ENCODE results near the gene CASKIN2.

The CASKIN2 gene

DNA sequence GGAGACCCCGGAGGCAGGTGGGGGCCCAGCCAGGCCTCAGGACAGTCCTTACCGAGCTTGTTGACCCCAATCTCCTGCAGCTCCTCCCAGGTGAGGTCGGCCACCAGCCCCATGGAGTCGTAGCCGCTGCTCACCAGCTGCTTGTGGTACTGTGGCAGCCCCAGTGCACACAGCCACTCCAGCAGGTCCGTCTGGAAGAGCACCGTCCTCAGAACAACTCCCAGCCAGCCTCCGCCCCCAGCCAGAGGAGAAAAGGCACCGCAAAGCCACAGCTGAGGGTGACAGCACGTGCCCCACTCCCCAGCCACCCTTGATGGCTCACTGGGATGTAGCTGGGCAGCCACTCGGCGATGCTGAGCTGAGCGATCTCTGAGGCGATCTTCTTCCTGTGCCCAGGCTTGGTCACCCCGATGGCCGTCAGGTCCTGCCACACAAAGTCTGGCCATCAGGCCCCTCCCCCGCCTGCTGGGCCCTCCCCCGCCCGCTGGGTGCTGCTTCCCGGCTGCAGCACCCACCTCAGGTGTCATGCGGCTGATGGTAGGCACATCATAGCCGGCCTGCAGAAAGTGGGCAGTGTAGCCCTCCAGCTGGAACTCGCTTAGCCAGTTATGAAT lies 11.9 kb downstream of the CASKIN2 start:
- DNase-seq: no peak

GRCh38 chr17:75502721-75503329 lies 12.5 kb downstream of the CASKIN2 start:
- DNase-seq: no peak

DNA sequence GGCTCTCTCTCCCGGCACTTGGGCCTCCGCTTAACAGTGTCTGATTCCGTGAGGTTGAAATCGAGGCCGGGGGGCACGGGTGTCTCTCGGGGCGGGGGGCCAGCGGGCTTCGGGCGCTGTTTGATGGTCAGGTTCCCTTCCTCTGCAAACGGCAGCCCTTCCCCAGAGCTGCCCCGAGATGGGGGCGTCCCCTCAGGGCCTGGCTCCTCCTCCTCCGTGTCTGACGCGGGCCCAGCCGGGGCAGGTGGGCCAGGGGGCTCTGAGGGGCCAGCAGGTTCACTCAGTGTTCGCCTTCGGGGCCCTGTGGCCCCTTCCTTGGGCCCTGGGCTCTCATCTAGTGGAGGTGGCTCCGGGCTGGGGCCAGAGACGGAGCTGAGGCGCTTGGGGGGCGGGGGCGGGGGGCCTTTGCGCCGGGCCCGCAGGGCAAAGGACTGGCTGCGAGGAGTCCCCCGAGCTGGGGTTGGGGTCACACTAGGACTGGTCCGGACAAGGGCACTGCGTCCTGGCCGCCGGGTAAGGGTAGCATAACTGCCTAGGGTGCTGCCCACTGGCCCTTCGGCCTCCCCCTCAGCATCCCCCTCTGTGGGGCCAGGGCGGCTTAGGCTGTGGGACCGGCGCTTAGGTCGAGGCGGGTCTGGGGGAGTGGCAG lies 13.1 kb downstream of the CASKIN2 start:
- DNase-seq: no peak

DNA sequence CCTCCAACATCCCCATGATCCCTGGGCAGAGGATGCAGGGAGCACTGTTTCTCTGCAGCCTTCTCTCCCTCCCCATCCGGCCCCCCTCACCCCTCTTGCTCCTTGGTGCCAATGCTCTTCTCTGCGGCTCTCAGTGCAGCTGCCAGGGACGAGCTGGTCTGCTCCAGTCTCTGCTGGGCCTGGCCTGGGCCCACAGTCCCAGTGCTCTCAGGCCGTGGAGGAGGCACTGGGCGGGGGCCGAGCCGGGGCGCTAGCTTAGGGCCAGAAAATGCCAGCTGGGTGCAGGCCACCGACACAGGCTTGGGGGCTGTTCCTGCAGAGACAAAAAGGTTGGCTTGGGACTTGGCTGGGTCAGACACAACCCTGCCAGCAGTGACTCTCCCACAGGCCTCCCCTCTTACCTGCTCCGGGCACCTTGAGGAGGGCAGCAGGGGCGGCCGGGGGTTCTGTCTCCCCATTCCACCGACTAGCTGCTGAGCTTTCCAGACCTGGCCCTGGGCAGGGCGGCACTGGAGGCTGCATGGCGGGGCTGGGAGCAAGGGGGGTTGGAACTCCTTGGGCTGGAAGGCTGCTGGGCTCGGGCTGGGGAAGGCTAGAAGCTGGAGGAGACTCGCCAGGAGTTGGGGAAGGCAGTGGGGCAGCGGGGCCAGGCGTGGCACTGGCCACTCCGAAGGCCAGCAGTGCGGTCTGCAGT lies 13.8 kb downstream of the CASKIN2 start:
- no peak for DNase-seq

DNA sequence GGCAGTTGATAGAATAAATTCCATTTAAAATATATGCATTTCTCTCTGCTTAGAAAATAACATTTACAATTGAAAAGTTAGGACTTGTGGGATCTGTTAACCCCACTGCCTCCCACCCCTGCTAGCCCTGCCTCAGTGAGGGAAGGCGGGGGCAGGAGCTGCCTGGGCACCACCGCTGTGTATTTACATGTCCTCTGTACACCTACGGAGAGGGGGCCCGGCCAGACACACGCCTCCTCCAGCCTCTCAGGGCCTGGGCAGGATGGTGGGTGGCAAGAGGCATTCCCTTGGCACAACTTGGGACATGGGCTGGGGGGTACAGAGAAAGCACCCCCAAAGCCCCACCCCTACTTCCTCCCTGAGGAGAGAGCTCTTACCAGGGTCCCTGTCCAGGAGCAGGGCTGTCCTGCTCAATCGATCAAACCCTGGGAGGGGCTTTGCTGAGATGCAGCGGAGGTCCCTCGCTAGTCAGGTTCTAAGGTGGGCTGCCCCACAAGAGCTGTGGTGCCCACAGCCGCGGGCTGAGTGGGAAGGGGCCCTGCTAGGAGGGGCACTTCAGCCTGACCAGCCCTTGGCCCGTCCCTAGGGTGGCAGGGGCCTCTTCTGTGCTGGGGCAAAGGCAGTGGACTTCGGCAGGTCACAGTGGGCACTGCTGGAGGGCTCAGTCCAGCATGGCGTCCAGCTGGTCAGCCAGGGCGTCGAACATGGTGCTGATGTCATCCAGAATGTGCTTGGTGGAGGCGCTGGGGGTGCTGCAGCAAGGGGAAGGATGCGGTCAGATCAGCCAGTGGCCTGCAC lies 14.7 kb downstream of the CASKIN2 start:
- no peak for DNase-seq

GRCh38 chr17:75499313-75500022 lies 15.9 kb downstream of the CASKIN2 start:
- DNase-seq: no peak

DNA sequence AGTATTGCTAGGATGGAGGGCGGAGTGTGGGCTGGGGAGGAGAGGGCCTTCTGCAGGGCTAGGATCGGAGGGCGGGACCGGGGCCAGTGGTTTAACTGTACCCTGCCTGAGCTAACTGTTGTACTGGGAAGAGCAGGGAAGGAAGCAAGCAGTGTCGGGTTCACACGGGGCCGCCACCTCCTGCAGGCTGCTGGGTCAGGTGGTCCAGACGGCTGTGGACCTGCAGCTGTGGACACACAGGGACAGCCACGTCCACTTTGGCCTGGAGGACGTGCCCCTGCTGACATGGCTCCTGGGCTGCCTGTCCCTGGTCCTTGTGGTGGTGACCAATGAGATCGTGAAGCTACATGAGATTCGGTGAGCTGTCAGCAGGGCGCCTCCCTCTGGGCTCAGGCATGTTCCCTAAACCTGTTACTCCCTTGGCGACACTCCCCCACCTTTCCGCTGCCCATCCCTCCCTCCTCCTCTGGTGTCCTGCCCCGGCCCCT lies 16.6 kb downstream of the CASKIN2 start:
- no peak for DNase-seq

DNA sequence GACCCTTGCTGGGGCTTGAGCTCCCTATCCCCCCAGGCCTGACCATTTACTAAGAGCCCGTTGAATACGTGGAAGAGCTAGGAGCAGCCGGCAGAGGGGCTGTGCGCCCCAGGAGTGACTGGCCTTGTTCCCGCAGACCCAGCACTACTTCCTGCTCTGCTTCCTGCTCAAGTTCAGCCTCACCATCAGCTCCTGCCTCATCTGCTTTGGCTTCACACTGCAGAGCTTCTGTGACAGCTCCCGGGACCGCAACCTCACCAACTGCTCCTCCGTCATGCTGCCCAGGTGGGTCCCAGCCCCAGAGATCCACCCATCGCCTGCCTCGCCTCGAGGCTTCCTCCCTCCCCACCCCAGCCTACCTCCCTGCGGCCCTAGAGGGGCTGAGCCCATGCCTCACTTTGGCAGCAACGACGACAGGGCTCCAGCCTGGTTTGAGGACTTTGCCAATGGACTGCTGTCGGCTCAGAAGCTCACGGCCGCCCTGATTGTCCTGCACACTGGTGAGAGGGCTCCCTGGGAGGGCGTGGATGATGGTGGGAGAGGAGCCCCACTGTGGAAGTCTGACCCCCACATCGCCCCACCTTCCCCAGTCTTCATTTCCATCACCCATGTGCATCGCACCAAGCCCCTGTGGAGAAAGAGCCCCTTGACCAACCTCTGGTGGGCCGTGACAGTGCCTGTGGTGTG lies 17.2 kb downstream of the CASKIN2 start:
- no peak for DNase-seq

- no peak for DNase-seq
Measured at GRCh38 chr17:75496005-75496404, 19.3 kb downstream of the CASKIN2 start.

- DNase-seq: no peak
Measured at GRCh38 chr17:75494326-75494877, 20.9 kb downstream of the CASKIN2 start.

DNA sequence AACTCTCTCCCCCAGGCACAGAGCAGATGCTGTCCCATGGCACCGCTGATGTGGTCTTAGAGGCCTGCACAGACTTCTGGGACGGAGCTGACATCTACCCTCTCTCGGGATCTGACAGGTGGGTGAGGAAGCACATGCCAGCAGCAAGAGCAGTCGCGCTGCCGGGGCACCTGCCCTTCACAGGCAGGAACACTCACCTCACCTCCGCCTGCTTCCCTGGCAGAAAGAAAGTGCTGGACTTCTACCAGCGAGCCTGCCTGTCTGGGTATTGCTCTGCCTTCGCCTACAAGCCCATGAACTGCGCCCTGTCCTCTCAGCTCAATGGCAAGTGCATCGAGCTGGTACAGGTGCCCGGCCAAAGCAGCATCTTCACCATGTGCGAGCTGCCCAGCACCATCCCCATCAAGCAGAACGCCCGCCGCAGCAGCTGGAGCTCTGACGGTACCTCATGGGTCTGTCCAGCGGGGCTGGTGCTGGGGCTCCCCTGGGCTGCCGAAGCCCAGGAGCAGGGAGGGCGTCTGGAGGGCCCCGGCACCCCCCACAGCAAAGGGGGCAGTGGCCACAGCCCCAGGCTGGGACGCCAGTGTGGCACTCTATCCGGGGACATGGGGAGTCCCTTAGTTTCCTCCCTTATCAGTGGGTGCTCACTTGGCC lies 21.7 kb downstream of the CASKIN2 start:
- no peak for DNase-seq

DNA sequence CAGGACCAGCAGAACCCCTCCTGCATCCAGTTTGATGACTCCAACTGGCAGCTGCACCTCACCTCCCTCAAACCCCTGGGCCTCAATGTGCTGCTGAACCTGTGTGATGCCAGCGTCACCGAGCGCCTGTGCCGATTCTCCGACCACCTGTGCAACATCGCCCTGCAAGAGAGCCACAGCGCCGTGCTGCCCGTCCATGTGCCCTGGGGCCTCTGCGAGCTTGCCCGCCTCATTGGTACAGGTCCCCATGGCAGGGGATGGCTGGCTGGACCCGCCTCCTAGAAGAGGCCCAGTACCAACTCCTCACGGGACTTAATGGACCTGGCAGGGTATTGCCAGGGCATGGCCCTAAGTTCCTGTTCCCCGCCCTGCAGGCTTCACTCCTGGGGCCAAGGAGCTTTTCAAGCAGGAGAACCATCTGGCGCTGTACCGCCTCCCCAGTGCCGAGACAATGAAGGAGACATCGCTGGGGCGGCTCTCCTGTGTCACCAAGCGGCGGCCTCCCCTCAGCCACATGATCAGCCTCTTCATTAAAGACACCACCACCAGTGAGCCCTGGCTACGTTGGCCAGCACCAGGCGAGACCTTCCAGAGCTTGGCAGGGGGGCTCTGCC lies 22.7 kb downstream of the CASKIN2 start:
- no peak for DNase-seq

GRCh38 chr17:75491680-75492079 lies 23.7 kb downstream of the CASKIN2 start:
- DNase-seq: no peak

- no peak for DNase-seq
Measured at GRCh38 chr17:75490953-75491649, 24.2 kb downstream of the CASKIN2 start.

- DNase-seq: peak in 1 of 2 experiments; percentile 16
Measured at GRCh38 chr17:75490173-75490743, 25.1 kb downstream of the CASKIN2 start.

GRCh38 chr17:75489511-75489955 lies 25.8 kb downstream of the CASKIN2 start:
- no peak for DNase-seq

DNA sequence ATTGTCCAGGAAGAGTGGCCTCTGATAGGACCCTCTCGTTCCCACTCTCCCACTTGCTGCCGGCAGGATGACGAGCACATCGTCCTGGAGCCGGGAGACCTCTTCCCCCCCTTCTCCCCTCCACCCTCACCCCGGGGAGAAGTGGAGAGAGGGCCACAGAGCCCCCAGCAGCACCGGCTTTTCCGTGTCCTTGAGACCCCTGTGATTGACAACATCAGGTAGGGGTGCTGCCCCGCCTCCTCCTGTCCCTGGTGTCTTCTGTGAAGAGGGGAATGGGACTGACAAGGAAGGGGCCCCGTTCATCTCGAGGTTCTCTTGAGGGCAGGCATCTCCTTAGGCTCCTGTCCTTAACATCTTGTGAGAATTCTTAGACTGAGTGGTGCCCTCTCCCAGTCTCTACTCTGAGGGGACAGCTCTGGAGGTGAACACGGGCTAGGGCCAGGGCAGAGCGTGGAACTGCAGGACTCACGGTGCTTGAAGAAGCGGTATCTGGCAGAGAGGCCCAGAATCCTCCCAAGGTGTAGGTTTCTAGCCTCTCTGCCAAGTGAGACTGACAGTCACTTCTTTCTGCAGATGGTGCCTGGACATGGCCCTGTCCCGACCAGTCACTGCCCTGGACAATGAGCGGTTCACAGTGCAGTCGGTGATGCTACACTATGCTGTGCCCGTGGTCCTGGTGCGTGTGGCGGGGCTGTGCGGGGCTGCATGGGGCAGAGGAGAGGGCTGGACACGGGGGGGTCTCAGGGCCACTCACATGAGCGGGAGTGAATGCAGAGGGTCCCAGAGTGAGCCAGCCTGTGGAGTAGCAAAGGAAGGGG lies 26.4 kb downstream of the CASKIN2 start:
- DNase-seq: no peak
